Measurements from ENCODE around the gene SERPINA10. TPM values are rescaled to one million over a fixed set of nuclear protein-coding genes. Genes with fewer than 3 reads are reported as not detected.

SERPINA10 gene
- total RNA-seq, 4 donors from 2014 or later: not detected

DNA sequence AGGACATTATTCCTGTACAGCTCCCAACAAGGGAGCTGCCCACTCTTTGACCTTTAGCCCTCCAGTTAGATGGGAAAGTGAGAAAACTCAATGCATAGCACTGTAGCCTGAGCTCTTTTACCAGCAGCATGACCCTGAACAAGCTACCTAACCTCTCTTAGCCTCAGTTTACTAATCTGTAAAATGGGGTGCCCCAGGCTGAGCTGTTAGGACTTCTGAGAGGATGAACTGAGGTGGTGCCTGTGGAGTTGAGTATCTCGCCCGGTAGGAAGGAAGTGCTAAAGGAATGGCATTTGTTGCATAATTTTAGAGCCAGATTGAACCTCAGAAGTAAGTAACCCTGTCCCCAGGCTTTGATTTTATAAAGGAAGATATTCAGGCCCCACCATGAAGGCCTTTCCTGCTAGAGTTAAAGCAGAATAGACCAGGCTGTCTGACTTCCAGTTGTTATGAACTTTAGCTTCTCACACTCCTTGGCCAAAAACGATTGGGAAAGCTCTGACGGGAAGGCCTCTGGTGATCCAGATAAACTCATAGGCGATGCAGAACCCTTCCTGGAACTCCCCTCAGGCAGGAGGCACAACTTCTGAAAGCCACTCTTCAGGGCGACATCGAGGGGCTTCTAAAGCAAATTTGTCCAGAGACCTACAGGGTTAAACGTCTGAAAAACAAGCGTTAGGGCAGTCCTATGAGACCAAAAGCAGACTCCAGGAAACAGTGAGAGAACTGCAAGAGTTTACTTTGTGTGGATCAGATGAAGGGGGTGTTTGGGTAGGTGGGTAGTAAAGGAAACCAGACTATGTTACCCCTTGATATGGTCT lies 2.5 kb upstream of the SERPINA10 start:
- no peak for ATAC-seq
- no peak overlapping the region for H3K4me3 ChIP-seq
- TF ChIP-seq POLR2A (IDR thresholded peaks at IDR 0.05): no peak
- TF ChIP-seq EP300 (IDR thresholded peaks at IDR 0.05): no peak
- no peak for TF ChIP-seq POLR2AphosphoS5 (IDR thresholded peaks at IDR 0.05)
- TF ChIP-seq CTCF (IDR thresholded peaks at IDR 0.05): no peak
- no peaks in the 10 kb centered on the region for H3K9me3 ChIP-seq
- no peaks in the 10 kb centered on the region for H3K36me3 ChIP-seq
- no peaks in the 10 kb centered on the region for H3K4me1 ChIP-seq
- WGBS, 2 donors (ENCODE audit: low coverage in 1 of 2): 64 to 89% methylated on average over 5 to 7 of the region's 9 CpGs
- no peaks in the 10 kb centered on the region for H3K27me3 ChIP-seq
- no peak overlapping the region for H3K27ac ChIP-seq

DNA sequence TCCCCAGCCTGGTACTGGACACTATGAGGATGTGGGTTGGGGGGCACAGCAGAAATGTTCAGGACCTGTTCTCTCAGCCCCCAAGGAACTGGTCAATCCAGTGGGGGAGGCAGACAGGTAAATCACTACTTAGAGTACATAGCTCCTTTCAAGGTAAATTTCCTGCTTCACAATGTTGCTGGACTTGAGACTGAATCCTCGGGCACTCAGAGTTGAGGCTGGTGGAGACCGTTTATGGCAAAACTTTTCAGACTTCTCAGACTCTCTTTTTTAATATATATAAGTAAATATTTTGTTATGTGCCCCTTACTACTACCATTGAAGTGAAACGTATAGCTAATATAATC lies 483 bp upstream of the SERPINA10 start:
- WGBS, 2 donors (ENCODE audit: low coverage in 1 of 2): 67 to 68% methylated on average over 3 of the region's 3 CpGs
- Histone ChIP-seq H3K27me3 (no peaks in the 10 kb centered on the region), H3K27ac (no peak overlapping the region), H3K9me3 (no peaks in the 10 kb centered on the region), H3K4me3 (no peak overlapping the region), H3K36me3 (no peaks in the 10 kb centered on the region), H3K4me1 (no peaks in the 10 kb centered on the region)
- ATAC-seq: no peak
- TF ChIP-seq POLR2A (IDR thresholded peaks at IDR 0.05) (no peak), POLR2AphosphoS5 (IDR thresholded peaks at IDR 0.05) (no peak), EP300 (IDR thresholded peaks at IDR 0.05) (no peak), CTCF (IDR thresholded peaks at IDR 0.05) (no peak)

DNA sequence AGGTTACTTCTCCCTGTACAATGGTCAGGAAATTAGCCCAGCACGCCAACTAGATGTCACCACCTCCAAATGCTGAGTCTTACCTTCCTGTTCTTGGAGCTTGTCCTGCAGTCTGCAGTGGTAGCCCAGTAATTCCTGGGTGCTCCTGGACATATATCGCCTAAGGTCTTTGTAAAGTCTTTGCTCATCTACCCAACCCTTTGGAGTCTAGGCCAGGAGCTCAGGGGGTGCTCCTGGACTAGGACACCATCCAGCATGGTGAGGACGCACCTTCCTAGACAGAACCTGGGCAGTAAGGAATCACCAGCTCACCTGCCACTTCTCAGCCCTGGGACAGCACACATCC lies 569 bp downstream of the SERPINA10 start:
- no peak for ATAC-seq
- Histone ChIP-seq H3K27me3 (no peaks in the 10 kb centered on the region), H3K4me3 (no peak overlapping the region), H3K27ac (no peak overlapping the region), H3K36me3 (no peaks in the 10 kb centered on the region), H3K9me3 (no peaks in the 10 kb centered on the region), H3K4me1 (no peaks in the 10 kb centered on the region)
- TF ChIP-seq EP300 (IDR thresholded peaks at IDR 0.05): no peak
- no peak for TF ChIP-seq POLR2AphosphoS5 (IDR thresholded peaks at IDR 0.05)
- TF ChIP-seq CTCF (IDR thresholded peaks at IDR 0.05): no peak
- no peak for TF ChIP-seq POLR2A (IDR thresholded peaks at IDR 0.05)
- WGBS, 2 donors (ENCODE audit: low coverage in 1 of 2): 71% methylated on average over 1 of the region's 3 CpGs; no CpG with 5 or more reads in 1 of the 2 donors

DNA sequence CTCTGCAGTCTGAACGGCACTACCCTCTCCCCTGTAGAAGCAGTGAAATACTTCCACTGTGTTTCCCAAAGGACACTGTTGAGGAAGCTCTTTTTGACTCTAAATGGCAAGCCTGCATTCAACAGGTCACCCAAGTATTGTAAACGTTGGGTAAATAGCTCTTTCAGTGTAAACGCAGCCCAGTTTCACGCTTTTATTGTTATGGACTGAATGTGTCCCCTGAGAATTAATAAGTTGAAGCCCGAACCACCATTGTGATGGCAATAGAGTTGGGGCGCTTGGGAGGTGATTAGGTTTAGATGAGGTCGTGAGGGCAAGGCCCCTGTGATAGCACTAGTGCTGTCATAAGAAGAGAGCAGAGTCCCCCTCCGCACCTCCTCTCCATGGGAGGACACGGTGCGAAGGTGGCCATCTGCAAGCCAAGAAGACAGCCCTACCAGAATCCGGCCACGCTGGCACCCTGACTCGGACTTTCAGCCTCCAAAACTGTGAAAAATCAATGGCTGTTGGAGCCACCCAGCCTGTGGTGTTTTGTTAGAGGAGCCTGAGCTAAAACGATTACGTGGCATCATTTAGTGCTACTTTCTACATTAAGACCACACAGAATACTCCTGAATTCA lies 1.1 kb downstream of the SERPINA10 start:
- no peaks in the 10 kb centered on the region for H3K4me1 ChIP-seq
- H3K27ac ChIP-seq: no peak overlapping the region
- WGBS, 2 donors (ENCODE audit: low coverage in 1 of 2): 66 to 81% methylated on average over 5 to 9 of the region's 15 CpGs
- TF ChIP-seq POLR2A (IDR thresholded peaks at IDR 0.05): no peak
- TF ChIP-seq POLR2AphosphoS5 (IDR thresholded peaks at IDR 0.05): no peak
- TF ChIP-seq CTCF (IDR thresholded peaks at IDR 0.05): no peak
- no peak for TF ChIP-seq EP300 (IDR thresholded peaks at IDR 0.05)
- no peak overlapping the region for H3K4me3 ChIP-seq
- H3K27me3 ChIP-seq: no peaks in the 10 kb centered on the region
- no peaks in the 10 kb centered on the region for H3K9me3 ChIP-seq
- ATAC-seq: no peak
- H3K36me3 ChIP-seq: no peaks in the 10 kb centered on the region

Measured in gastroesophageal sphincter (tissue), 4 donors.